Kidney epithelial cell (primary cell): ENCODE measurements around the gene FAM13A. TPM values are rescaled to one million over a fixed set of nuclear protein-coding genes. Genes with fewer than 3 reads are reported as not detected.
A peak's percentile ranks its signal among the peaks of the same experiment; 100 is the strongest.

Experiments used
- DNase-seq: peaks from one replicate; pipeline ENCODE4 v3.0.0-alpha.2; 2010; ENCODE audit warnings: low read depth
- H3K27me3 ChIP-seq: 2 replicates; pipeline ENCODE4 v1.6.0; 2011; ENCODE audit warnings: low read length; ENCODE audit not compliant: control insufficient read depth, insufficient read depth
- H3K36me3 ChIP-seq: 2 replicates; pipeline ENCODE4 v1.5.1; 2011; ENCODE audit warnings: low read length; ENCODE audit not compliant: control insufficient read depth, insufficient read depth
- H3K4me3 ChIP-seq: 2 replicates; pipeline ENCODE4 v1.5.1; 2011; ENCODE audit warnings: low read depth, mild to moderate bottlenecking, control low read depth, low read length
- total RNA-seq: library from RNA; depleted of rRNA; stranded (reverse); fragments of >200 nt; gene quantifications from 2 replicates; pipeline ENCODE4 v1.2.3, GENCODE V29; 2015
- TF ChIP-seq, protein P1 (sequence below): IDR thresholded peaks from 2 replicates; pipeline ENCODE4 v1.5.1; 2011; ENCODE audit warnings: mild to moderate bottlenecking, moderate library complexity, low read length, control low read depth, inconsistent platforms; ENCODE audit not compliant: insufficient read depth, poor library complexity, severe bottlenecking

The FAM13A gene
- total RNA-seq, 1 donor from 2014 or later, result 3.4 TPM

DNA sequence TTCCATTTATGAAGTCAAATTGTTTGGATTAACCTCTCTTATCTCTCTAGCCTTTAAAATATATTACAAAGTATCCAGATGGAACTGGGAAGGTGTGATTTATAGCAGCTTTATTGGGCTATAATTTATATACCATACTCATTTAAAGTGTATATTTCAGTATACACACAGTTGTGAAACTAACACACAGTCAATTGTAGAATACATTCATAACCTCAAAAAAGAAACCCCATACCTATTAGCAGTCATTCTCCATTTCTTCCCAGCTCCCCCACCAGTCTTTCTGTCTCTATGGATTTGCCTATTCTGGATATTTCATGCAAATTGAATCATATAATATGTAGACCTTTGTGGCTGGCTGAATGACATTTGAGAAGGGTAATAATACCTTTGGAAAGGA, 351.8 kb downstream of the FAM13A start:
- Histone ChIP-seq H3K36me3 (no peaks in the 10 kb centered on the region), H3K4me3 (no peak overlapping the region), H3K27me3 (no peaks in the 10 kb centered on the region)
- TF ChIP-seq, protein P1, sequence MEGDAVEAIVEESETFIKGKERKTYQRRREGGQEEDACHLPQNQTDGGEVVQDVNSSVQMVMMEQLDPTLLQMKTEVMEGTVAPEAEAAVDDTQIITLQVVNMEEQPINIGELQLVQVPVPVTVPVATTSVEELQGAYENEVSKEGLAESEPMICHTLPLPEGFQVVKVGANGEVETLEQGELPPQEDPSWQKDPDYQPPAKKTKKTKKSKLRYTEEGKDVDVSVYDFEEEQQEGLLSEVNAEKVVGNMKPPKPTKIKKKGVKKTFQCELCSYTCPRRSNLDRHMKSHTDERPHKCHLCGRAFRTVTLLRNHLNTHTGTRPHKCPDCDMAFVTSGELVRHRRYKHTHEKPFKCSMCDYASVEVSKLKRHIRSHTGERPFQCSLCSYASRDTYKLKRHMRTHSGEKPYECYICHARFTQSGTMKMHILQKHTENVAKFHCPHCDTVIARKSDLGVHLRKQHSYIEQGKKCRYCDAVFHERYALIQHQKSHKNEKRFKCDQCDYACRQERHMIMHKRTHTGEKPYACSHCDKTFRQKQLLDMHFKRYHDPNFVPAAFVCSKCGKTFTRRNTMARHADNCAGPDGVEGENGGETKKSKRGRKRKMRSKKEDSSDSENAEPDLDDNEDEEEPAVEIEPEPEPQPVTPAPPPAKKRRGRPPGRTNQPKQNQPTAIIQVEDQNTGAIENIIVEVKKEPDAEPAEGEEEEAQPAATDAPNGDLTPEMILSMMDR, result no peak
- DNase-seq, result no peak

DNA sequence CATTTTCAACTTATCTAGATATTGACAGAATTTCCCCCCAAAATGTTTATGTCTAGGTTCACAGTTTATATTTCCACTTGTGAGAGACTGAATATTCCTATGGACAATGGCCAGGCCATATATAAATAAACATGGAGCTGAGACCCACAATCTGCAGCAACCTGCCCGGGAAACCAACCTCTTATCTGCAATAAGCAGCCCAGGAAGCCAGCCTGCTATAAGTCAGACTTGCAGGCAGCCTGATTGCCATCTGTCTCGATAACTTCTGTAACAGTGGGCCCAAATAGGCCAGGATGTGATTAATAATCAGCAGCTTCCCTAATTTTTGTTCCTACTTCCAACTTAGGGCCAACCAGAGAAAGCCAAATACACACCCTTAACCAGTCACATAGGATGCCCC, 354.2 kb downstream of the FAM13A start:
- Histone ChIP-seq H3K27me3 (no peaks in the 10 kb centered on the region), H3K36me3 (no peaks in the 10 kb centered on the region), H3K4me3 (no peak overlapping the region)
- TF ChIP-seq, protein P1, result no peak
- no peak for DNase-seq

GRCh38 chr4:88698519-88698918, 358.5 kb downstream of the FAM13A start:
- TF ChIP-seq, protein P1, result no peak
- H3K4me3 ChIP-seq, result no peak overlapping the region
- DNase-seq, result no peak
- no peaks in the 10 kb centered on the region for H3K27me3 ChIP-seq
- no peaks in the 10 kb centered on the region for H3K36me3 ChIP-seq

- Histone ChIP-seq H3K27me3 (no peaks in the 10 kb centered on the region), H3K36me3 (no peaks in the 10 kb centered on the region), H3K4me3 (peak within 1 kb of the TSS; percentile 67)
- DNase-seq, result no peak
- TF ChIP-seq, protein P1, result no peak
Measured at GRCh38 chr4:88697588-88698329, 359.2 kb downstream of the FAM13A start, which contains the start of gene NAP1L5. NAP1L5 (minus strand) TSS chr4:88697829; CDS start chr4:88697754, 75 bp downstream.

DNA sequence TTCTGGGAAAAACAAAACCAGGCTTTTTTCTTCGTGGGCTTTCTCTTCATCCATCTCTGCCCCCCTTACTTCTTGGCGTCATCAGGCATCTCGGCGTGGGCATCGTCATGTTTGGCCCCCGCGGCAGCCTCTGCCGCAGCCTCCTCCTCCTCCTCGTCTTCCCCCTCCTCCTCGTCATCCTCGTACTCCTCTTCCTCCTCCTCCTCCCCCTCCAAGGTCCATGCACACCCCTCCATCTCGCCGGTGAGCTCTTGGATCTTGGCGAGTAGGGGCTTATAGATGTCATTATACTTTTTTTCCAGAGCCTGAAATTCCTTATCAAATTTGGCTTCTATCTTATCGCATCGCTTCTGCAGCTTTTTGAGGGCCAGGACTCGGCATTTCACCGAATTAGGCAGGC, 359.8 kb downstream of the FAM13A start:
- H3K4me3 ChIP-seq, result peak overlapping the region; percentile 67
- TF ChIP-seq, protein P1, result no peak
- H3K27me3 ChIP-seq, result no peaks in the 10 kb centered on the region
- no peak for DNase-seq
- no peaks in the 10 kb centered on the region for H3K36me3 ChIP-seq

- DNase-seq, result no peak
- TF ChIP-seq, protein P1, result no peak
- Histone ChIP-seq H3K4me3 (no peak overlapping the region), H3K36me3 (no peaks in the 10 kb centered on the region), H3K27me3 (no peaks in the 10 kb centered on the region)
Measured at GRCh38 chr4:88696630-88697029, 360.4 kb downstream of the FAM13A start.
